IPS-15b (cell line): Measurements from ENCODE around the gene LRFN2.

ENCODE experiments used
- H3K27me3 ChIP-seq: one replicate; pipeline ENCODE4 v1.6.1; 2013; ENCODE audit warnings: low read length; ENCODE audit not compliant: control insufficient read depth, insufficient read depth
- H3K36me3 ChIP-seq: one replicate; pipeline ENCODE4 v1.6.1; 2013; ENCODE audit warnings: low read length; ENCODE audit not compliant: control insufficient read depth, insufficient read depth
- H3K4me1 ChIP-seq: one replicate; pipeline ENCODE4 v1.6.1; 2013; ENCODE audit warnings: mild to moderate bottlenecking, low read length; ENCODE audit not compliant: control insufficient read depth, insufficient read depth
- H3K4me3 ChIP-seq: one replicate; pipeline ENCODE4 v1.5.1; 2013; ENCODE audit warnings: low read depth, low read length
- H3K9ac ChIP-seq: one replicate; pipeline ENCODE4 v1.6.1; 2013; ENCODE audit warnings: low read depth, mild to moderate bottlenecking, low read length
- H3K9me3 ChIP-seq: one replicate; pipeline ENCODE4 v1.6.1; 2013; ENCODE audit warnings: mild to moderate bottlenecking, low read length; ENCODE audit not compliant: control insufficient read depth, insufficient read depth

The LRFN2 gene

DNA sequence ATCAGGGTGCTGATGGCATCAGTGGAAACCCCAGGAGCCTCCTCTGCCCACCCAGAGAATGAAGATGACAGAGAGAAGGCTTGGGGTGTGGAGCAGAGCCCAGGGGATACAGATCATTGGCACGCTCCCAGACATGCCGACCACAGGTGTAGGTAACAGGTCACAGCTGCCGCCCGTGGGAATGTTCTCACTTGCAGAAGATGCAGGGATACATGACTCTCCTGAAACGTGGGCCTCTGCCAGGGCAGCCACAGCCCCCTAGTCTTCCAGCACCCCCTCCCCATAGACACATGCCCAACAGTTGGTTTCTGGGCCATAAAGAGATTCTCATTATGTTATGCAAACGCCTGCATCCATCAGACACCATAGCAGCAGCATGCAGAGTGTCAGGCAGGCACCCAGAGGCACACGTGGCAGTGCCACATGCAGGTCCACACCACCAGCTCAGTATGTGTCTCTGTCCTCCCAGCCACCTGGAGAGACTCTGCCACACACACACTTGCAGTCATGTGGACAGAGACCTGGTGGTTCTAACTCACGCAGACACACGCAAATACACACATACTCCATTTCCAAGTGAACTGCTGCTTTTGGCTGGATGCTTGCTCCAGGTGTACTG is 45.5 kb downstream of the LRFN2 start:
- Histone ChIP-seq H3K4me3 (no peak overlapping the region), H3K9me3 (no peaks in the 10 kb centered on the region), H3K36me3 (no peaks in the 10 kb centered on the region), H3K4me1 (peaks cover 23% of the 10 kb centered on the region), H3K27me3 (no peaks in the 10 kb centered on the region), H3K9ac (no peak overlapping the region)

GRCh38 chr6:40540790-40541189 is 46.4 kb downstream of the LRFN2 start:
- H3K4me3 ChIP-seq: no peak overlapping the region
- H3K9me3 ChIP-seq: no peaks in the 10 kb centered on the region
- peaks cover 15% of the 10 kb centered on the region for H3K4me1 ChIP-seq
- H3K36me3 ChIP-seq: no peaks in the 10 kb centered on the region
- H3K9ac ChIP-seq: no peak overlapping the region
- no peaks in the 10 kb centered on the region for H3K27me3 ChIP-seq

DNA sequence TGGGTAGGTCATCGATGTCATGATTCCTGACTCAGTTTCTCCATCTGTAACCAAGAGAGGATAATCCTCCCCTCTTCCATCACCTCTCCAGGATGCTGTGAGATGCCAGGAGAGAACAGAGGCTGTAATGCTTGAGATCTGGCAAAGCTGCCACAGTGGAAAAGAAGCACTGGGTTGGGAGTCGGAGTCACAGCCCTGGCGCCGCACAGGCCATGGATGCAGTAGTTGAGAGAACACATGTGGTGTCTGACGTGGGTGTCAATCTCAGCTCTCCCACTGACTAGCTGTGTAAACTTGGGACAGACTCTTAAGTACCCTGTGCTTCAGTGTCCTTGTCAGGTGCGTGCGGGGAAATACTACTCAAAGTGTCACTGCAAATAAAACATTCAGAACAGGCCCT is 47.3 kb downstream of the LRFN2 start:
- no peak overlapping the region for H3K9ac ChIP-seq
- no peaks in the 10 kb centered on the region for H3K27me3 ChIP-seq
- peaks cover 9% of the 10 kb centered on the region for H3K4me1 ChIP-seq
- H3K9me3 ChIP-seq: no peaks in the 10 kb centered on the region
- no peak overlapping the region for H3K4me3 ChIP-seq
- no peaks in the 10 kb centered on the region for H3K36me3 ChIP-seq

DNA sequence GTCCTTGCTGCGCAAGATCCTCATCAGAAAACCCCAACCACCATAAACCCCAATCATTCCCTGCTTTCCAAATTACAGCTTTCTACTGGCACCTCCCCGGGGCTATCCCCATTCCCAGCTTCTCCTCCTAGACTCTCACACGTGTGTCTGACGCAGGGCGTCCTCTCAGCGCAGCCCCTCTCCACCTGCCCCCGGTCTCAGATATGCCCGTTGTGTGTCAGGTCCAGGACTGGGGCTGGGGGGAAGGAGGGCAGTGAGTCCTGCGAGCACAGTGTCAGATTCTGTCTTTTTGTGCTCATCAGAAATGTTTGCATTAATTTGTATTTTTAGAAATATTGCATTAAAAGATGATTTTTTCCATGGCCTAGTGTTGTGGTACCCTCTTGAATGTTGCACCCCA is 48.6 kb downstream of the LRFN2 start:
- Histone ChIP-seq H3K9me3 (no peaks in the 10 kb centered on the region), H3K4me3 (no peak overlapping the region), H3K27me3 (no peaks in the 10 kb centered on the region), H3K4me1 (peaks cover 9% of the 10 kb centered on the region), H3K36me3 (no peaks in the 10 kb centered on the region), H3K9ac (no peak overlapping the region)

DNA sequence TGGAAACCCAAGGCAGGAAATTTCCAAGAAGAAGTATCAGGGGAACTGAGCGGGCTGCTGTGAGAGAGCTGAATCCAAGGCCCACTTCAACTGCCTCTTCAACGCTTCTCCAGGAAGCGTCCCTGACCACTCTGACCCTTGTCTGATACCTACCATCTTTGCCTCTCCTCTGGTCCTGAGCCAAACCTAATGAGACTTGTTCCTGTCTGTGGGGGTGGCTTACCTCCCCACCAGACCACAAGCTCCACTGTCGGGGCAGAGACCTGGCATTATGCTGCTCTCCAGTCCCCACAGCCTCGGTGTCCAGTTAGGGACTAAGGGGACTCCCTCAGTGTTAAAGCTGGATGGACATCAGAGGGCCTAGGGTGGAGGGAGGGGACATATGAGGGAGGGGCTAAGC is 49.7 kb downstream of the LRFN2 start:
- no peak overlapping the region for H3K4me3 ChIP-seq
- H3K9ac ChIP-seq: no peak overlapping the region
- no peaks in the 10 kb centered on the region for H3K27me3 ChIP-seq
- no peaks in the 10 kb centered on the region for H3K36me3 ChIP-seq
- peaks cover 8% of the 10 kb centered on the region for H3K4me1 ChIP-seq
- no peaks in the 10 kb centered on the region for H3K9me3 ChIP-seq

DNA sequence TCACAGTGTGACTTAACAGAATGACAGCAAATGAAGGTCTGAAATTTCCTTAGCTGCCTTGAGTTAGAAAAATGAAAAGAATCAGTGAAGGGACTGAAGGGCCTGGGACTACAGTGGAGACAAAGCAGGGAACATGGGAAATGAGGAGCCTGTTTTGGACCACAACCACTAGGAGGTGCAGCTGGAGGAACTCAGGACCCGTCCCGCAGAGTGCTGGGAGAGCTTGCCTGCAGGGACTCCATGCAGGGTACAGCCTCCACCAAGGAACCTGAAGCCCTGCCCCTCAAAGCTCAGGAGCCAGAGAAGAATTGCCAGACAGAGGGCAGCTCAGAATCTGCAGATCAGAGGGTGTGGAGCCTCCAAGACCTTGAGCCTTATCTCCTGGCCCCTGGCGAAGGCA is 50.7 kb downstream of the LRFN2 start:
- Histone ChIP-seq H3K36me3 (no peaks in the 10 kb centered on the region), H3K4me3 (no peak overlapping the region), H3K9ac (no peak overlapping the region)

DNA sequence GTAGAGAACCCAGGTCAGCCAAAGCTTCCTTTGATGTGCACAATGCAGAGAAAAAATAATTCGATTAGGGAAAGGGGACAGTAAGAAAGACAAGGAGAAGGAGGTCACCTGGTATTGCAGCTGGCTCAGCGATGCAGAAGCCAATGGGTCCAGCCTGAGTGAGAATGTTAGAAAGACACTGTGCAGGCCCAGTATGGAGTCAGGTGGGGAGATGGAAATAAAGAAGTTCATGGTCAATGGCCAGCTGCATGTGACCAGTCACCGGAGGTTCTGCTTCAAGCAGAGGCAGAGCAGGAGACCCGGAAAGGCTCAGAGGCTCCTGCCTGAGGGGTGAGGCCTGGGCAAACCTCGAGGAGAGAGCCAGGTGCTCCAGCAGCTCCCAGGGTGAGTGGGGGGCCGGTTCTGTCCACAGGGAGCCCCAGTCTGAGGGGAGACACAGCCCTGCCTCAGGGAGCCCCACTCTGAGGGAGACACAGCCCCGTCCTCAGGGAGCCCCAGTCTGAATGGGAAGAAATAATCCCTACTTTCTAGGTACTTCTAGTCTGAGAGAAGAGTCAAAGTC is 51.3 kb downstream of the LRFN2 start:
- no peak overlapping the region for H3K4me3 ChIP-seq
- H3K36me3 ChIP-seq: no peaks in the 10 kb centered on the region
- H3K27me3 ChIP-seq: no peaks in the 10 kb centered on the region
- no peak overlapping the region for H3K9ac ChIP-seq
- H3K9me3 ChIP-seq: no peaks in the 10 kb centered on the region
- H3K4me1 ChIP-seq: no peaks in the 10 kb centered on the region

More for the DNA sequence above, 50.7 kb downstream of the LRFN2 start:
- Histone ChIP-seq H3K4me1 (no peaks in the 10 kb centered on the region), H3K9me3 (no peaks in the 10 kb centered on the region), H3K27me3 (no peaks in the 10 kb centered on the region)

DNA sequence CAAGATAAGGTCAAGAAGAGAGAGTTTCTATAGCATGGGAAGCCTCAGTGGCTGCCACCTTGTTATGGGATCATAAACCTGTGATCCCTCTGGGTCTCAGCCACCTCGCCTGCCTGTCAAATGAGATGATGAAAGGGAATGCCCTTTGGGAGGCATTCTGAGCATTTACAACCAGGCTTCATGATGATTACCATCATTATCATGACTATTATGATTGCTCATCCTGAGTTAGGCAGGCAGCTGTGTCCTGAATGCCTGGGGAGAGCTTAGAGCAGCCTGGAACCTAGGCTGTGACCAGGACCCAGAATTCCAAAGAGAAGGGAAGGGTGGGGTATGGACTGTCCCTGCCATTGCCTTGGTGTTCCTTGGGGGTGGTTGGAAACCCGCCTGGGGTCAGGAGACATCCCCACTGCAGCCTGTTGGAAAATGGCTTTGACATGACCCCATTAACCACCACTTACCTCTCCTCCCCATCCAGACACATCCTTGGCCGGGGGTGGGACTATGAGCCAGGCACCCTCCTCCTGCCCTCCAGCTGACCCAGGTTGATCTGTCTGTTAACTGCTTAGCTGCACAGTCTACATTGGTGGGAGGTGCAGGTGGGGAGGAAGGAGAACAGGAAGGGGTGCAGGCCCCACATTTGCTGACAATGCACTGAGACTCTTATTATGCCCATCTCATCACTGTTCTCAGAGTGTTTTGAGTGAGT is 51.9 kb downstream of the LRFN2 start:
- no peak overlapping the region for H3K9ac ChIP-seq
- H3K9me3 ChIP-seq: no peaks in the 10 kb centered on the region
- no peaks in the 10 kb centered on the region for H3K27me3 ChIP-seq
- H3K36me3 ChIP-seq: no peaks in the 10 kb centered on the region
- no peak overlapping the region for H3K4me3 ChIP-seq
- H3K4me1 ChIP-seq: no peaks in the 10 kb centered on the region

DNA sequence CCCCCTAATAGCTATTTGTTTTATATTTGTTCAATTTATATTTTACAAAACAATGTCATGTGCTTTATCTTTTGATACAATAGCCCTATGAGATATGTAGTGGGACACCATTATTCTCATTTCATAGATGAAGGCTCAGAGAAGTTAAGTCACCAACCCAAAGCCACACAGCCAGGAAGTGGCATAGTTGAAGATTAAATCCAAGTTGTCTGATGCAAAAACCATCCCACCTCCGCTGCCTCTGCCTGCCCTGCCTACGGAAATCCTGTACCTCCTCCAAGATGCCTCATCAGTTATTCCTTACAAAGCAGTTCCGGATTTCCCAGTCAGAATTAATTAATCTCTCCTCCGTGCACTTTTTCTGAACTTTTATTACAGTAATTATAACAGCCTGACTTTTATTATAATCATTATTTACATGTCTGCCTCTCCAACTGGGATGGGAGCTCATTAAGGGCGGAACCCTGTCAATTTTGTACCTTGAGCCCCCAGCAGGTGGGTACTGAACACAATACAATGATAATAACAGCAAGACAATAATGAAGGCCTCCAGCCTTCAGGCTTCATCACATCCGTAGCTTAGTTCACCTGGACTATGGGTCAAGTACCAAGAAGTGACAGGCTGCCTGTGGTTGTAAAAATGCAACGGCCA is 54.7 kb downstream of the LRFN2 start:
- no peaks in the 10 kb centered on the region for H3K9me3 ChIP-seq
- no peaks in the 10 kb centered on the region for H3K36me3 ChIP-seq
- no peak overlapping the region for H3K4me3 ChIP-seq
- no peaks in the 10 kb centered on the region for H3K27me3 ChIP-seq
- peaks cover 5% of the 10 kb centered on the region for H3K4me1 ChIP-seq
- H3K9ac ChIP-seq: no peak overlapping the region

- Histone ChIP-seq H3K4me1 (peaks cover 14% of the 10 kb centered on the region), H3K36me3 (no peaks in the 10 kb centered on the region), H3K4me3 (no peak overlapping the region), H3K9ac (no peak overlapping the region), H3K9me3 (no peaks in the 10 kb centered on the region), H3K27me3 (no peaks in the 10 kb centered on the region)
Observed at GRCh38 chr6:40529919-40530318, 57.2 kb downstream of the LRFN2 start.

DNA sequence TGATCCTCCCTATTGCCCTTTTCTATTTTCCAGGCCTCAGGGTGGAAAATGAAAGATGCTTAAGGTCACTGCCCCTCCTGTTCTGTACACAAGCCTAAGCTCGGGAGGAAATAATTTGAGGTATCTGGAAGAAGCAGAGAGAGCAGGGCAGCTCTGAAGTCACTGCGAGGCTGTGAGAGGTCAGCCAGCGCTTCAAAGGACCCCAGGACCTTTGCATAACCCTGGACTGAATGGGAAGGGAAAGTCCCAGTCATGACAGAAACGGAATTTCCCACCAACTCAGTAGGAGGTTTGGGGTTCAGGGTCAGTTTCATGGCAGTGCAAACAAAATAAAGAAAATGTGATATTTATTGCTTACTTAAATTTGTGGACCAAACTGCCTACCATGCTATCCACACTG is 58.1 kb downstream of the LRFN2 start:
- no peak overlapping the region for H3K4me3 ChIP-seq
- no peaks in the 10 kb centered on the region for H3K27me3 ChIP-seq
- peaks cover 19% of the 10 kb centered on the region for H3K4me1 ChIP-seq

DNA sequence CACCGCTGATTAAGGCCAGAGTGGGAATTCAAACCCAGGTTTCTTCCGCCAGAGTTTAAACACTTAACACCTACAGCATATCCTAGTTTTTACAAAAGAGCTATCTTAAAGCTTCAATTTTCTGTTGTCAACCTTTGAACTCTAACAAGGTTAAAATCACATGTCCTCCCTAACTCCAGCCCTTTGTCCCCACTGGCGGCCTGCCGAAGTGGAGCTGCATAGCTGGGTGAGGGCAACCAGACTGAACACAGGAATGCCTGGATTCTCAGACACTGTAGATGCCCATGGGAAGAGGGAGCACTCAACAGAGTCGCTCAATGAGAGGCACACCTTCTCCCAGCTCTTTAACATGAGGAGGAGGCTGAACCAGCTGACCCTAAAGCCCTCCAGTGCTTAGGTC is 59.1 kb downstream of the LRFN2 start:
- no peaks in the 10 kb centered on the region for H3K36me3 ChIP-seq
- no peak overlapping the region for H3K4me3 ChIP-seq
- no peaks in the 10 kb centered on the region for H3K27me3 ChIP-seq
- no peak overlapping the region for H3K9ac ChIP-seq
- H3K9me3 ChIP-seq: no peaks in the 10 kb centered on the region
- H3K4me1 ChIP-seq: peaks cover 24% of the 10 kb centered on the region

More for the DNA sequence above, 58.1 kb downstream of the LRFN2 start:
- Histone ChIP-seq H3K9me3 (no peaks in the 10 kb centered on the region), H3K9ac (no peak overlapping the region), H3K36me3 (no peaks in the 10 kb centered on the region)
